COLO829 (cell line): ENCODE results near the gene FHAD1.
"Not testable (repeated sequence)": the region's sequence is repeated elsewhere in the genome, so short reads cannot be mapped to it uniquely, and the experiment has no call there.

Experiments
- DNase-seq: peaks from one replicate; pipeline ENCODE4 v3.0.0; 2012; ENCODE audit warnings: low spot score

The FHAD1 gene

GRCh38 chr1:15370781-15371520 lies 123.9 kb downstream of the FHAD1 start:
- no peak for DNase-seq

- DNase-seq, result no peak
Measured at GRCh38 chr1:15371610-15372545, 124.9 kb downstream of the FHAD1 start.

GRCh38 chr1:15378729-15379128 lies 131.7 kb downstream of the FHAD1 start:
- no peak for DNase-seq

- not testable (repeated sequence) for DNase-seq
Measured at GRCh38 chr1:15379151-15379550, 132.1 kb downstream of the FHAD1 start.

GRCh38 chr1:15380601-15381508 lies 133.8 kb downstream of the FHAD1 start:
- no peak for DNase-seq

GRCh38 chr1:15381805-15382204 lies 134.8 kb downstream of the FHAD1 start:
- DNase-seq, result no peak

- no peak for DNase-seq
Measured at GRCh38 chr1:15382601-15383518, 135.8 kb downstream of the FHAD1 start.

GRCh38 chr1:15383810-15384209 lies 136.8 kb downstream of the FHAD1 start:
- DNase-seq, result no peak

- DNase-seq, result peak; percentile 28
Measured at GRCh38 chr1:15384301-15384901, 137.4 kb downstream of the FHAD1 start.

- no peak for DNase-seq
Measured at GRCh38 chr1:15385420-15385819, 138.4 kb downstream of the FHAD1 start.

- DNase-seq, result no peak
Measured at GRCh38 chr1:15386164-15386749, 139.2 kb downstream of the FHAD1 start.

GRCh38 chr1:15388201-15388880 lies 141.3 kb downstream of the FHAD1 start:
- no peak for DNase-seq

- DNase-seq, result not testable (repeated sequence)
Measured at GRCh38 chr1:15389828-15390227, 142.8 kb downstream of the FHAD1 start.

GRCh38 chr1:15390667-15391066 lies 143.6 kb downstream of the FHAD1 start:
- DNase-seq, result no peak

GRCh38 chr1:15391366-15391765 lies 144.3 kb downstream of the FHAD1 start:
- no peak for DNase-seq

- DNase-seq, result no peak
Measured at GRCh38 chr1:15393475-15394257, 146.6 kb downstream of the FHAD1 start.

GRCh38 chr1:15394258-15394690 lies 147.3 kb downstream of the FHAD1 start:
- DNase-seq, result no peak

- DNase-seq, result no peak
Measured at GRCh38 chr1:15397236-15397635, 150.2 kb downstream of the FHAD1 start.

- DNase-seq, result no peak
Measured at GRCh38 chr1:15399710-15400109, 152.7 kb downstream of the FHAD1 start.
